HL-60 (cell line): Measurements from ENCODE around the gene MRPS26.

Experiments used
- DNase-seq, 2 experiments: peaks; one replicate each; pipeline ENCODE4 v3.0.0-alpha.2; 2010 to 2020; ENCODE audit warnings: low read depth in 1 of 2, low spot score in 1 of 2
- H3K27ac ChIP-seq: fragments of 250-450 bp; sonication (Bioruptor Pico); replicated peaks from 2 replicates; pipeline ENCODE4 v1.5.1; 2020; ENCODE audit warnings: mild to moderate bottlenecking, moderate library complexity
- H3K27me3 ChIP-seq: fragments of 250-450 bp; sonication (Bioruptor Pico); 2 replicates; pipeline ENCODE4 v1.5.1; 2021; ENCODE audit warnings: mild to moderate bottlenecking, moderate library complexity; ENCODE audit not compliant: insufficient read depth, poor library complexity, severe bottlenecking
- H3K4me3 ChIP-seq: replicated peaks from 2 replicates; pipeline ENCODE4 v1.5.1; 2011; ENCODE audit warnings: mild to moderate bottlenecking, control low read depth, low read length; ENCODE audit not compliant: insufficient read depth
- CTCF ChIP-seq: IDR thresholded peaks from one replicate; pipeline ENCODE4 v1.5.1; 2011; ENCODE audit warnings: low read length, control low read depth, inconsistent platforms; ENCODE audit not compliant: insufficient read depth
- GABPA ChIP-seq: IDR thresholded peaks from 2 replicates; pipeline ENCODE4 v1.6.1; 2012; ENCODE audit warnings: low read depth
- POLR2AphosphoS5 ChIP-seq: IDR thresholded peaks from 2 replicates; pipeline ENCODE4 v1.6.1; 2012; ENCODE audit warnings: low read depth
- SPI1 ChIP-seq: IDR thresholded peaks from 2 replicates; pipeline ENCODE4 v1.6.1; 2012; ENCODE audit warnings: low read depth, mild to moderate bottlenecking, borderline replicate concordance
- TF ChIP-seq, protein P1 (sequence below): IDR thresholded peaks from 2 replicates; pipeline ENCODE4 v1.6.1; 2012; ENCODE audit warnings: low read depth; ENCODE audit not compliant: insufficient replicate concordance

MRPS26 gene

DNA sequence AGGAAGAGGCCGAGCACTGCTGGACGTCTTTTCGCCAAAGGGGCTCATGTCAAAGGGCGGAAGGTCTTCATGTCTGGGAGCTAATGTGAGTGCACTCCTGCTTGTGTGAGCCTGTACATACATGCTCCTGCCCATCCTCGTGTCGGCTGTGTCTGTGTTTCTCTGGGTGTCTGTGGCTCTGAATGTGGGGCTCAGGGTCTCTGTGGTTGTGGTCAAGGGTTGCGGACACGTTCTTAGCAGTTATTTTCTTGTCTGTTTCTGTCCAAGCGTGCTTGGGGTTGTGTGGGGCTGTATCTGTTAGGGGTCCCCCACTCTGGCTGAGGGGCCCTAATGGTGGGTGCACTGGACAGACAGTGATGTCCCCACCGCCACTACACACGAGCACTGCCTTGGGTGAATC lies 35.8 kb downstream of the MRPS26 start:
- TF ChIP-seq, protein P1, sequence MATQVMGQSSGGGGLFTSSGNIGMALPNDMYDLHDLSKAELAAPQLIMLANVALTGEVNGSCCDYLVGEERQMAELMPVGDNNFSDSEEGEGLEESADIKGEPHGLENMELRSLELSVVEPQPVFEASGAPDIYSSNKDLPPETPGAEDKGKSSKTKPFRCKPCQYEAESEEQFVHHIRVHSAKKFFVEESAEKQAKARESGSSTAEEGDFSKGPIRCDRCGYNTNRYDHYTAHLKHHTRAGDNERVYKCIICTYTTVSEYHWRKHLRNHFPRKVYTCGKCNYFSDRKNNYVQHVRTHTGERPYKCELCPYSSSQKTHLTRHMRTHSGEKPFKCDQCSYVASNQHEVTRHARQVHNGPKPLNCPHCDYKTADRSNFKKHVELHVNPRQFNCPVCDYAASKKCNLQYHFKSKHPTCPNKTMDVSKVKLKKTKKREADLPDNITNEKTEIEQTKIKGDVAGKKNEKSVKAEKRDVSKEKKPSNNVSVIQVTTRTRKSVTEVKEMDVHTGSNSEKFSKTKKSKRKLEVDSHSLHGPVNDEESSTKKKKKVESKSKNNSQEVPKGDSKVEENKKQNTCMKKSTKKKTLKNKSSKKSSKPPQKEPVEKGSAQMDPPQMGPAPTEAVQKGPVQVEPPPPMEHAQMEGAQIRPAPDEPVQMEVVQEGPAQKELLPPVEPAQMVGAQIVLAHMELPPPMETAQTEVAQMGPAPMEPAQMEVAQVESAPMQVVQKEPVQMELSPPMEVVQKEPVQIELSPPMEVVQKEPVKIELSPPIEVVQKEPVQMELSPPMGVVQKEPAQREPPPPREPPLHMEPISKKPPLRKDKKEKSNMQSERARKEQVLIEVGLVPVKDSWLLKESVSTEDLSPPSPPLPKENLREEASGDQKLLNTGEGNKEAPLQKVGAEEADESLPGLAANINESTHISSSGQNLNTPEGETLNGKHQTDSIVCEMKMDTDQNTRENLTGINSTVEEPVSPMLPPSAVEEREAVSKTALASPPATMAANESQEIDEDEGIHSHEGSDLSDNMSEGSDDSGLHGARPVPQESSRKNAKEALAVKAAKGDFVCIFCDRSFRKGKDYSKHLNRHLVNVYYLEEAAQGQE, result no peak
- no peak for TF ChIP-seq CTCF
- TF ChIP-seq SPI1, result no peak
- no peak for TF ChIP-seq POLR2AphosphoS5
- Histone ChIP-seq H3K27me3 (peaks cover 13% of the 10 kb centered on the region), H3K4me3 (no peak overlapping the region), H3K27ac (no peak overlapping the region)
- no peak for DNase-seq

DNA sequence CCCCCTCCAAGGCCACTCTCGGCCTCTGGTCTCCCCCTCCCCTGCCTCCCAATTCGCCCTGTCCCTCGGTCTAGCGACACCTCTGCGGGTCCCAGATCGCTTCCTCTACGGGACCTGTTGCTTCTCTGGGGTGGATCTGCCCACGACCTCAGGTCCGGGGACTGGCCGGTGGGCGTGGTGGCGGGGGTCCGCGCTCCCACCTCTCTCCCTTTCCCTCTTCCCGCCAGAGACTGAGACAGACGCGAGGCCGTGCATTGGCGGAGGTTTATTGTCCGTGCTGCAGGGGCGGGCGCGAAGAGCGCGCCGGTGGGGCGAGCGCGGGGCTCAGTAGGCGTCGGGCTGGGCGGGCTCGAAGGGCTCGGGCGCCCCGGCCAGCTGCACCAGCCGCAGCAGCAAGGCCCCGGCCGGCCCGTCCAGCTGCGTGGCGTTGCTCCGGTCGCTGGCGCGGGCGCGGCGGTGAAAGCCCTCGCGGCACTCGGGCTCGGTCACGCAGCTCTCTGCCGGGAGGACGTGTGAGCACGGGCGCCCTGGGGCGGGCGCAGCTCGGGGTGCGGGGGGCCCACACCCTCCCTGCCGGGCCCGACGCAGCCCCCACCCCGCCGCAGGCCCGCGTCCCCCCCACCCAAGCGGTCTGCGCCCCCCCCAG lies 36.6 kb downstream of the MRPS26 start:
- Histone ChIP-seq H3K4me3 (peak overlapping the region; percentile 4; the same call in 1 of the 2 replicates), H3K27me3 (peaks cover 13% of the 10 kb centered on the region), H3K27ac (no peak overlapping the region)
- TF ChIP-seq, protein P1, result no peak
- TF ChIP-seq CTCF (no peak), POLR2AphosphoS5 (no peak), GABPA (no peak), SPI1 (no peak)
- DNase-seq, result no peak

DNA sequence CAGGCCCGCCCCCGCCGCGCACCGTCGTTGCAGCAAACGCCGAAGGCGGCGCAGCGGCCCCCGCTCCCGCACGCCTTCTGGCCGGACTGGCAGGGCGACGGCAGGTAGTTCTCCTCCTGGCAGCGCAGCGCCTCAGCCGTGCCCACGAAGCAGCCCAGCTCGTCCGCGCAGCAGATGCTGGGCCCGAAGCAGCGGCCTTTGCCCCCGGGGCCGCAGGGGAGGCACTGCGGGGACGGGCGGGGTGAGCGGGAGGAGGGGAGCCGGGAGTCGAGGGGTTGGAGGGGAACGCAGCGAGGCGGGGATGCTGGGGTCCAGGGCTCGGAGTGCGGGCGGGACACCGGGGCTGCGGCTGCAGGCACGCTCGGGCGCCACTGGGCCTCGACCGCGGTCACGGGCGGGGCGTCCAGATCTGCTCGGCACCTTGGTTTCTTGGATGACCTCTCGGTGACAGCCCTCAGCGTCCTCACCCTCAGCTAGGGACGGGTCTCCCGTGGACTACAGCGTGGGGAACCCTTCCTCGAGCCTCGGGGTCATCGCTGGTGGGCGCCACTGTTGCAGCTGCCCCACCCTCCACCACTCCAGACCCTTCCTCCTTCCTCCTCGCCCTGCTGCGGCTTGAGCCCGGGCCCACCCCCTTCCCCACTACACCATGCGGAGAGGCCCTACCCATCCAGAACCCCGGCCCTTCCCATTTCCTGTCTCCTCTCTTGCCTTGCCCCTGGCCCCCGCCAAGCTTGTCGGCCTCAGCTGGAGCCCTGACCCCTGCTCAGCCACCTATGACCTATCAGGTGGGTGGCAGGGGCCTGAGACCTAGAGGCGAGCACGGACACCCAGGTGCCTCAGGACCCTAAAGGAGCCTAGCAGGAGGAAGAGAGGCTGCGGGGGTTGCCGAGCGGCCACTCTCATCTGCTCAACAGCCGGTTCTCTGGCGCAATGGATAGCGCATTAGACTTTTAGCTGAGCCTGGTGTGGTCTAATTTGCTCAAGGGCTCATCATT lies 37.4 kb downstream of the MRPS26 start:
- no peak overlapping the region for H3K4me3 ChIP-seq
- TF ChIP-seq, protein P1, result no peak
- TF ChIP-seq POLR2AphosphoS5 (no peak), GABPA (no peak), SPI1 (no peak), CTCF (no peak)
- DNase-seq, result no peak
- H3K27me3 ChIP-seq, result peaks cover 13% of the 10 kb centered on the region
- H3K27ac ChIP-seq, result no peak overlapping the region
